HUES6 (cell line): ENCODE results near the gene ATP5PB.

ENCODE experiments used
- H3K27ac ChIP-seq: 2 replicates; pipeline ENCODE4 v1.7.0; 2013; ENCODE audit warnings: low read depth, mild to moderate bottlenecking, low read length, inconsistent platforms
- H3K27me3 ChIP-seq: 2 replicates; pipeline ENCODE4 v1.6.1; 2013; ENCODE audit warnings: low read length; ENCODE audit not compliant: control insufficient read depth, insufficient read depth
- H3K36me3 ChIP-seq: 2 replicates; pipeline ENCODE4 v1.6.1; 2013; ENCODE audit warnings: low read length; ENCODE audit not compliant: control insufficient read depth, insufficient read depth
- H3K4me1 ChIP-seq: 2 replicates; pipeline ENCODE4 v1.6.1; 2013; ENCODE audit warnings: low read length; ENCODE audit not compliant: control insufficient read depth, insufficient read depth
- H3K4me3 ChIP-seq: 2 replicates; pipeline ENCODE4 v1.5.1; 2013; ENCODE audit warnings: low read depth, low read length
- H3K9ac ChIP-seq: one replicate; pipeline ENCODE4 v1.6.1; 2013; ENCODE audit warnings: mild to moderate bottlenecking, low read length
- H3K9me3 ChIP-seq: 2 replicates; pipeline ENCODE4 v1.6.1; 2013; ENCODE audit warnings: low read depth, low read length; ENCODE audit not compliant: control insufficient read depth, insufficient read depth

The ATP5PB gene

GRCh38 chr1:111475701-111476100 lies 26.4 kb downstream of the ATP5PB start:
- no peaks in the 10 kb centered on the region; the same call in 1 of the 2 replicates for H3K36me3 ChIP-seq
- H3K9ac ChIP-seq, result no peak overlapping the region
- H3K4me1 ChIP-seq, result no peaks in the 10 kb centered on the region
- H3K4me3 ChIP-seq, result no peak overlapping the region
- H3K27ac ChIP-seq, result no peak overlapping the region
- no peaks in the 10 kb centered on the region for H3K9me3 ChIP-seq
- H3K27me3 ChIP-seq, result no peaks in the 10 kb centered on the region

- H3K27me3 ChIP-seq, result no peaks in the 10 kb centered on the region
- no peaks in the 10 kb centered on the region for H3K9me3 ChIP-seq
- H3K4me1 ChIP-seq, result no peaks in the 10 kb centered on the region
- no peak overlapping the region for H3K27ac ChIP-seq
- H3K4me3 ChIP-seq, result no peak overlapping the region
- no peak overlapping the region for H3K9ac ChIP-seq
- H3K36me3 ChIP-seq, result no peaks in the 10 kb centered on the region; the same call in 1 of the 2 replicates
Measured at GRCh38 chr1:111476214-111476613, 26.9 kb downstream of the ATP5PB start.

- Histone ChIP-seq H3K27ac (no peak overlapping the region), H3K4me3 (no peak overlapping the region), H3K36me3 (no peaks in the 10 kb centered on the region), H3K9me3 (no peaks in the 10 kb centered on the region), H3K9ac (no peak overlapping the region), H3K4me1 (no peaks in the 10 kb centered on the region), H3K27me3 (no peaks in the 10 kb centered on the region)
Measured at GRCh38 chr1:111476761-111477309, 27.6 kb downstream of the ATP5PB start.

- H3K36me3 ChIP-seq, result no peaks in the 10 kb centered on the region
- no peaks in the 10 kb centered on the region for H3K4me1 ChIP-seq
- no peak overlapping the region for H3K27ac ChIP-seq
- H3K9me3 ChIP-seq, result no peaks in the 10 kb centered on the region
- no peaks in the 10 kb centered on the region for H3K27me3 ChIP-seq
- no peak overlapping the region for H3K4me3 ChIP-seq
- H3K9ac ChIP-seq, result no peak overlapping the region
Measured at GRCh38 chr1:111480674-111481073, 31.4 kb downstream of the ATP5PB start.

- Histone ChIP-seq H3K27ac (no peak overlapping the region), H3K27me3 (no peaks in the 10 kb centered on the region), H3K4me3 (no peak overlapping the region), H3K9me3 (no peaks in the 10 kb centered on the region), H3K36me3 (no peaks in the 10 kb centered on the region), H3K4me1 (no peaks in the 10 kb centered on the region), H3K9ac (no peak overlapping the region)
Measured at GRCh38 chr1:111481387-111482221, 32.3 kb downstream of the ATP5PB start.

- H3K36me3 ChIP-seq, result no peaks in the 10 kb centered on the region
- H3K9ac ChIP-seq, result no peak overlapping the region
- no peak overlapping the region for H3K4me3 ChIP-seq
- H3K9me3 ChIP-seq, result no peaks in the 10 kb centered on the region
- no peaks in the 10 kb centered on the region for H3K27me3 ChIP-seq
- no peaks in the 10 kb centered on the region for H3K4me1 ChIP-seq
- H3K27ac ChIP-seq, result no peak overlapping the region
Measured at GRCh38 chr1:111483166-111483565, 33.9 kb downstream of the ATP5PB start.

GRCh38 chr1:111483876-111484275 lies 34.6 kb downstream of the ATP5PB start:
- H3K4me1 ChIP-seq, result no peaks in the 10 kb centered on the region
- H3K9ac ChIP-seq, result no peak overlapping the region
- no peaks in the 10 kb centered on the region for H3K9me3 ChIP-seq
- no peak overlapping the region for H3K4me3 ChIP-seq
- H3K36me3 ChIP-seq, result no peaks in the 10 kb centered on the region
- H3K27ac ChIP-seq, result no peak overlapping the region
- no peaks in the 10 kb centered on the region for H3K27me3 ChIP-seq

- no peaks in the 10 kb centered on the region for H3K27me3 ChIP-seq
- H3K9ac ChIP-seq, result no peak overlapping the region
- no peaks in the 10 kb centered on the region for H3K9me3 ChIP-seq
- no peak overlapping the region for H3K27ac ChIP-seq
- no peaks in the 10 kb centered on the region for H3K36me3 ChIP-seq
- H3K4me1 ChIP-seq, result no peaks in the 10 kb centered on the region
- H3K4me3 ChIP-seq, result no peak overlapping the region
Measured at GRCh38 chr1:111484391-111485026, 35.2 kb downstream of the ATP5PB start.

- Histone ChIP-seq H3K9me3 (no peaks in the 10 kb centered on the region), H3K36me3 (no peaks in the 10 kb centered on the region), H3K4me3 (no peak overlapping the region), H3K4me1 (no peaks in the 10 kb centered on the region), H3K9ac (no peak overlapping the region), H3K27ac (no peak overlapping the region), H3K27me3 (no peaks in the 10 kb centered on the region)
Measured at GRCh38 chr1:111486431-111486830, 37.2 kb downstream of the ATP5PB start.

- no peaks in the 10 kb centered on the region for H3K4me1 ChIP-seq
Measured at GRCh38 chr1:111487133-111487532, 37.9 kb downstream of the ATP5PB start.

GRCh38 chr1:111488669-111489068 lies 39.4 kb downstream of the ATP5PB start:
- Histone ChIP-seq H3K9me3 (no peaks in the 10 kb centered on the region), H3K27me3 (no peaks in the 10 kb centered on the region), H3K4me3 (no peak overlapping the region), H3K4me1 (no peaks in the 10 kb centered on the region), H3K36me3 (no peaks in the 10 kb centered on the region), H3K27ac (no peak overlapping the region), H3K9ac (no peak overlapping the region)

More at GRCh38 chr1:111487133-111487532, 37.9 kb downstream of the ATP5PB start:
- Histone ChIP-seq H3K27me3 (no peaks in the 10 kb centered on the region), H3K36me3 (no peaks in the 10 kb centered on the region), H3K9me3 (no peaks in the 10 kb centered on the region), H3K4me3 (no peak overlapping the region), H3K9ac (no peak overlapping the region), H3K27ac (no peak overlapping the region)
